HepG2 (cell line): Measurements from ENCODE around the gene HNRNPUL1. TPM values are rescaled to one million over a fixed set of nuclear protein-coding genes. Genes with fewer than 3 reads are reported as not detected.
A peak's percentile ranks its signal among the peaks of the same experiment; 100 is the strongest.

Experiments
- ATAC-seq: fragments of 200-7000 bp; cut with Tn5 transposase; 3 replicates; pipeline ENCODE4 v1.9.1; 2020; ENCODE audit warnings: mild to moderate bottlenecking, moderate library complexity
- BruUV-seq: library from RNA; stranded (reverse); fragments of 400-500 nt; replicated peaks from 2 replicates; lab custom pipeline; 2021; lab: Mats Ljungman, UMichigan
- CTCF ChIA-PET: fragments of 300-600 bp; formaldehyde crosslinking; extraction: SDS; loops from one replicate; lab custom pipeline; 2021; ENCODE audit warnings: low total read pairs, inconsistent platforms, low intra/inter-chr PET ratio; lab: Yijun Ruan, JAX
- POLR2A ChIA-PET: fragments of 350-600 bp; sonication (Branson Sonifier 250); formaldehyde crosslinking; loops from one replicate; lab custom pipeline; 2020; ENCODE audit warnings: antibody characterized with exemption, inconsistent platforms; lab: Yijun Ruan, JAX
- DNase-seq: peaks from one replicate; pipeline ENCODE4 v3.0.0-alpha.2; 2015; ENCODE audit warnings: low spot score
- FAIRE-seq: peaks from 3 replicates; lab custom pipeline; 2011; peaks lifted over from hg19 to GRCh38; lab: Jason Lieb, UNC
- H2AFZ ChIP-seq: one replicate; pipeline ENCODE4 v1.6.1; 2011; ENCODE audit warnings: low read length, inconsistent platforms
- H3K27ac ChIP-seq: fragments of 300-600 bp; 3 replicates; pipeline ENCODE4 v1.8.0; 2011; ENCODE audit warnings: mixed run types, mild to moderate bottlenecking, mixed read lengths, low read length, inconsistent platforms; ENCODE audit not compliant: insufficient read depth; ENCODE audit errors: extremely low read length
- H3K27me3 ChIP-seq, 2 experiments: fragments of 200-600 bp in 1 of 2; 2 replicates in 1 of 2; 3 replicates in 1 of 2; pipeline versions ENCODE4 v1.6.0 to v1.8.0; 2011; ENCODE audit warnings: low read length in 2 of 2, mild to moderate bottlenecking in 2 of 2, moderate library complexity in 2 of 2, inconsistent platforms in 1 of 2; ENCODE audit not compliant: insufficient read depth in 2 of 2, control insufficient read depth in 1 of 2
- H3K36me3 ChIP-seq, 2 experiments: fragments of 200-600 bp in 1 of 2; replicated peaks in 1 of 2; 2 replicates in 1 of 2; 3 replicates in 1 of 2; pipeline versions ENCODE4 v1.5.1 to v1.8.0; 2011; ENCODE audit warnings: low read length in 2 of 2, inconsistent platforms in 1 of 2; ENCODE audit not compliant: insufficient read depth in 2 of 2, control insufficient read depth in 1 of 2
- H3K4me1 ChIP-seq: 2 replicates; pipeline ENCODE4 v1.5.1; 2012; ENCODE audit warnings: low read length, inconsistent platforms; ENCODE audit not compliant: insufficient read depth
- H3K4me2 ChIP-seq: 2 replicates; pipeline ENCODE4 v1.6.0; 2011; ENCODE audit warnings: low read depth, low read length, inconsistent platforms
- H3K4me3 ChIP-seq, 3 experiments: fragments of 200-600 bp in 1 of 3; sonication (generic), shearing (Covaris generic) in 1 of 3; replicated peaks in 1 of 3; 2 replicates each; pipeline ENCODE4 v1.5.1; 2011 to 2016; ENCODE audit warnings: low read length in 3 of 3, inconsistent platforms in 2 of 3, low read depth in 2 of 3, mild to moderate bottlenecking in 2 of 3, control low read depth in 1 of 3, mixed read lengths in 1 of 3; ENCODE audit not compliant: insufficient read depth in 1 of 3
- H3K79me2 ChIP-seq: one replicate; pipeline ENCODE4 v1.6.1; 2011; ENCODE audit warnings: low read length, inconsistent platforms; ENCODE audit not compliant: insufficient read depth
- H3K9ac ChIP-seq: 2 replicates; pipeline ENCODE4 v1.6.0; 2011; ENCODE audit warnings: mild to moderate bottlenecking, low read depth, low read length, inconsistent platforms; ENCODE audit not compliant: insufficient read depth
- H3K9me3 ChIP-seq: 2 replicates; pipeline ENCODE4 v1.5.1; 2012; ENCODE audit warnings: mild to moderate bottlenecking, low read length
- H4K20me1 ChIP-seq: 2 replicates; pipeline ENCODE4 v1.6.0; 2011; ENCODE audit warnings: inconsistent platforms, mild to moderate bottlenecking, low read length, moderate library complexity; ENCODE audit not compliant: insufficient read depth
- AGO2 ChIP-seq: fragments of 200-400 bp; formaldehyde crosslinking; optimal IDR thresholded peaks from 2 replicates; pipeline ENCODE3; 2017; ENCODE audit warnings: mild to moderate bottlenecking, low read depth, low read length, moderate library complexity
- FOSL1 ChIP-seq: sonication (generic); formaldehyde crosslinking; IDR thresholded peaks from 2 replicates; pipeline ENCODE4 v1.9.0; 2021; ENCODE audit warnings: missing genetic modification reagents, borderline replicate concordance
- FOXC1 ChIP-seq: sonication (generic); formaldehyde crosslinking; IDR thresholded peaks from 2 replicates; pipeline ENCODE4 v1.8.0; 2022; ENCODE audit warnings: mild to moderate bottlenecking, missing genetic modification reagents, borderline replicate concordance
- HMGA1 ChIP-seq: sonication (generic); formaldehyde crosslinking; conservative IDR thresholded peaks from 2 replicates; pipeline ENCODE4 v1.4.0; 2020; ENCODE audit warnings: missing genetic modification reagents
- KLF12 ChIP-seq: sonication (generic); formaldehyde crosslinking; IDR thresholded peaks from 2 replicates; pipeline ENCODE4 v1.4.0; 2020; ENCODE audit warnings: missing genetic modification reagents, borderline replicate concordance
- MXI1 ChIP-seq: IDR thresholded peaks from 3 replicates; pipeline ENCODE4 v1.6.1; 2012; ENCODE audit warnings: low read depth, low read length, inconsistent platforms, borderline replicate concordance
- TEAD3 ChIP-seq: optimal IDR thresholded peaks from 2 replicates; pipeline ENCODE3; 2016; ENCODE audit warnings: borderline replicate concordance
- TFDP1 ChIP-seq: IDR thresholded peaks from 2 replicates; pipeline ENCODE4 v1.6.1; 2016; ENCODE audit warnings: missing compliant biosample characterization, missing genetic modification reagents, borderline replicate concordance
- ZMYM2 ChIP-seq: sonication (generic); formaldehyde crosslinking; IDR thresholded peaks from 2 replicates; pipeline ENCODE4 v1.8.0; 2022; ENCODE audit warnings: mild to moderate bottlenecking, missing genetic modification reagents
- ZNF281 ChIP-seq: sonication (generic); formaldehyde crosslinking; IDR thresholded peaks from 2 replicates; pipeline ENCODE4 v1.4.0; 2020; ENCODE audit warnings: missing genetic modification reagents, borderline replicate concordance
- ZNF337 ChIP-seq: sonication (generic); formaldehyde crosslinking; IDR thresholded peaks from 2 replicates; pipeline ENCODE4 v1.5.1; 2020; ENCODE audit warnings: missing genetic modification reagents, low read depth, mild to moderate bottlenecking, borderline replicate concordance
- ZNF350 ChIP-seq: sonication (generic); formaldehyde crosslinking; IDR thresholded peaks from 2 replicates; pipeline ENCODE4 v1.4.0; 2020; ENCODE audit warnings: mild to moderate bottlenecking, low read depth, missing genetic modification reagents, borderline replicate concordance
- ZNF383 ChIP-seq: sonication (generic); formaldehyde crosslinking; IDR thresholded peaks from 2 replicates; pipeline ENCODE4 v1.4.0; 2020; ENCODE audit warnings: missing genetic modification reagents, mild to moderate bottlenecking, borderline replicate concordance
- ZNF44 ChIP-seq: sonication (generic); formaldehyde crosslinking; IDR thresholded peaks from 2 replicates; pipeline ENCODE4 v1.5.1; 2020; ENCODE audit warnings: mild to moderate bottlenecking, missing genetic modification reagents
- WGBS: methylation state at CpG from one replicate; pipeline ENCODE4 v1.1.6; 2017; ENCODE audit warnings: low lambda C conversion rate; 5-methylcytosine and 5-hydroxymethylcytosine counted together
- in situ Hi-C: cut with HindIII; loops from 2 replicates; pipeline ENCODE4 v1.10.0; 2017; ENCODE audit warnings: low pct_unique_long_range_greater_than_20kb; ENCODE audit not compliant: extremely low pct_ligation_motif_present
- intact Hi-C: fragments of 100-400 bp; cut with micrococcal nuclease; formaldehyde crosslinking; loops from one replicate; pipeline ENCODE4 v1.10.0; 2022; ENCODE audit not compliant: unreplicated experiment
- polyA plus RNA-seq, 8 experiments: library from polyadenylated mRNA; depleted of rRNA in 3 of 8; stranded (reverse) in 7 of 8; unstranded in 1 of 8; fragments of >200 nt; fragmentation: Illumina TruSeq in 4 of 8; extraction: Trizol in 4 of 8; gene quantifications; 2 replicates each; pipeline versions ENCODE4 v1.2.1 to v1.2.3, GENCODE V29; 2011 to 2016; ENCODE audit warnings: low read depth in 4 of 8, missing spikeins in 1 of 8, mixed read lengths in 1 of 8; ENCODE audit not compliant: insufficient read depth in 1 of 8
- total RNA-seq, 5 experiments: library from RNA; depleted of rRNA; stranded (reverse); fragments of >200 nt; fragmentation: Illumina TruSeq; extraction: Trizol; gene quantifications; 2 replicates each; pipeline ENCODE4 v1.2.3, GENCODE V29; 2016; ENCODE audit warnings: low read depth in 1 of 5
- TF ChIP-seq, protein P1 (sequence below): conservative IDR thresholded peaks from 2 replicates; pipeline ENCODE4 v1.6.1; 2018; ENCODE audit warnings: missing genetic modification reagents

The HNRNPUL1 gene
- total and polyA plus RNA-seq, 2 of the 13 experiments (the other 11 are each of a cell fraction or from before 2014, with no cell fraction given), result 30.9 to 81.7 TPM

DNA sequence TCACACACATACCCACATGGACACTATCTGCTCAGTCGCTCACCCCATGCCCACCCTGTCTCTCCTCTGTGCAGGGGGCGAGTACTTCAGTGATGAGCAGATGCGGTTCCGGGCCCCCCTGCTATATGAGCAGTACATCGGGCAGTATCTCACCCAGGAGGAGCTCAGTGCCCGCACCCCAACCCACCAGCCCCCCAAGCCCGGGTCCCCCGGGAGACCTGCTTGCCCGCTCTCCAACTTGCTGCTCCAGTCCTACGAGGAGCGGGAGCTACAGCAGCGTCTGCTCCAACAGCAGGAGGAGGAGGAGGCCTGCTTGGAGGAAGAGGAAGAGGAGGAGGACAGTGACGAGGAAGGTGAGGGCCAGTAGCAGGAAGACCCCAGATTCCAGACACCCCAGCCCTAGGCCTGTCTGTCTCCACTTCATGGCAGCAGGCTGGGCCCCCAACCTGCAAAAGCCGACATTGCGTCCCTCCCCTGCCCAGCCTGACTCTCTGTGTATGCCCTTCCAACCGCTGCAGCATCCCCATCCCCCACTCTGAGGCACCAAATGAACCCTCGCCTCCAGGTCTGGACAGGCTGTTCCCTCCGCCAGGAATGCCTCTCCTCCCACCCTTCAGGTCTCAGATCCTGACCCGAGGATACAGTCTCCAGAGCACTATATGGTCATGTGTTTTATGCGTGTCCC lies 55.5 kb downstream of the HNRNPUL1 start:
- no peak overlapping the region for H3K4me3 ChIP-seq
- peaks cover 50% of the 10 kb centered on the region for H3K4me1 ChIP-seq
- DNase-seq (no peak), ATAC-seq (no peak), FAIRE-seq (no peak)
- no peak for TF ChIP-seq ZNF44 (CRISPR knock-in tag)
- no peak for TF ChIP-seq KLF12 (CRISPR knock-in tag)
- no peak for TF ChIP-seq TEAD3 (CRISPR knock-in tag)
- TF ChIP-seq, protein P1, sequence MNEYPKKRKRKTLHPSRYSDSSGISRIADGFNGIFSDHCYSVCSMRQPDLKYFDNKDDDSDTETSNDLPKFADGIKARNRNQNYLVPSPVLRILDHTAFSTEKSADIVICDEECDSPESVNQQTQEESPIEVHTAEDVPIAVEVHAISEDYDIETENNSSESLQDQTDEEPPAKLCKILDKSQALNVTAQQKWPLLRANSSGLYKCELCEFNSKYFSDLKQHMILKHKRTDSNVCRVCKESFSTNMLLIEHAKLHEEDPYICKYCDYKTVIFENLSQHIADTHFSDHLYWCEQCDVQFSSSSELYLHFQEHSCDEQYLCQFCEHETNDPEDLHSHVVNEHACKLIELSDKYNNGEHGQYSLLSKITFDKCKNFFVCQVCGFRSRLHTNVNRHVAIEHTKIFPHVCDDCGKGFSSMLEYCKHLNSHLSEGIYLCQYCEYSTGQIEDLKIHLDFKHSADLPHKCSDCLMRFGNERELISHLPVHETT, result no peak
- TF ChIP-seq ZMYM2 (CRISPR knock-in tag), result no peak
- peak; percentile 12; the same call in 1 of the 2 replicates for TF ChIP-seq ZNF281 (CRISPR knock-in tag)
- TF ChIP-seq ZNF337 (CRISPR knock-in tag), result no peak
- no peak for TF ChIP-seq FOSL1 (CRISPR knock-in tag)
- TF ChIP-seq MXI1, result no peak
- TF ChIP-seq AGO2, result peak; percentile 70
- peak; percentile 23; the same call in 1 of the 2 replicates for TF ChIP-seq ZNF350 (CRISPR knock-in tag)
- TF ChIP-seq TFDP1 (CRISPR knock-in tag), result no peak
- no peak for TF ChIP-seq HMGA1 (CRISPR knock-in tag)
- no peak for TF ChIP-seq FOXC1
- TF ChIP-seq ZNF383 (CRISPR knock-in tag), result no peak
- in situ Hi-C loops, result no loop called here
- no peak overlapping the region for H3K9ac ChIP-seq
- H2AFZ ChIP-seq, result no peak overlapping the region
- H3K4me2 ChIP-seq, result no peak overlapping the region
- H4K20me1 ChIP-seq, result no peaks in the 10 kb centered on the region
- peaks cover 13 to 37% of the 10 kb centered on the region in 2 experiments; a peak in 4 of 5 replicates for H3K36me3 ChIP-seq
- H3K27ac ChIP-seq, result peak overlapping the region; percentile 11
- WGBS, result 96% methylated on average over 11 of the region's 20 CpGs
- ChIA-PET CTCF (no interaction called here), POLR2A (interaction anchor here (1.5 to 6.2 kb wide), 2 partner anchors 33 to 44 kb away, joined by 5 to 73 read pairs; partner anchors contain the start of genes B9D2 and TGFB1)
- no TSS peak for BruUV-seq
- H3K9me3 ChIP-seq, result no peaks in the 10 kb centered on the region
- intact Hi-C loops, result no loop called here
- H3K27me3 ChIP-seq, result no peaks in the 10 kb centered on the region
- H3K79me2 ChIP-seq, result no peaks in the 10 kb centered on the region
